Astrocyte (in vitro differentiated cells and primary cell): Measurements from ENCODE around the gene RIPOR3.

ENCODE experiments used
- CTCF ChIP-seq: IDR thresholded peaks from 2 replicates; pipeline ENCODE4 v1.5.1; 2011; ENCODE audit warnings: low read depth, mild to moderate bottlenecking, inconsistent platforms, low read length, moderate library complexity; ENCODE audit not compliant: insufficient read depth
- EZH2 ChIP-seq: IDR thresholded peaks from 2 replicates; pipeline ENCODE4 v1.6.1; 2012; ENCODE audit warnings: mild to moderate bottlenecking, low read length, inconsistent platforms; ENCODE audit not compliant: insufficient read depth

GRCh38 chr20:50551288-50551687, 140.1 kb downstream of the RIPOR3 start:
- no peak for TF ChIP-seq CTCF
- no peak for TF ChIP-seq EZH2
